Hematopoietic multipotent progenitor cell treated with erythropoietin and hydrocortisone succinate and interleukin-3 and kit ligand, for 4 days (in vitro differentiated cells): Measurements from ENCODE around the gene GCN1.

Experiments used
- DNase-seq: peaks from one replicate; pipeline ENCODE4 v3.0.0-alpha.2; 2015

GCN1 gene

DNA sequence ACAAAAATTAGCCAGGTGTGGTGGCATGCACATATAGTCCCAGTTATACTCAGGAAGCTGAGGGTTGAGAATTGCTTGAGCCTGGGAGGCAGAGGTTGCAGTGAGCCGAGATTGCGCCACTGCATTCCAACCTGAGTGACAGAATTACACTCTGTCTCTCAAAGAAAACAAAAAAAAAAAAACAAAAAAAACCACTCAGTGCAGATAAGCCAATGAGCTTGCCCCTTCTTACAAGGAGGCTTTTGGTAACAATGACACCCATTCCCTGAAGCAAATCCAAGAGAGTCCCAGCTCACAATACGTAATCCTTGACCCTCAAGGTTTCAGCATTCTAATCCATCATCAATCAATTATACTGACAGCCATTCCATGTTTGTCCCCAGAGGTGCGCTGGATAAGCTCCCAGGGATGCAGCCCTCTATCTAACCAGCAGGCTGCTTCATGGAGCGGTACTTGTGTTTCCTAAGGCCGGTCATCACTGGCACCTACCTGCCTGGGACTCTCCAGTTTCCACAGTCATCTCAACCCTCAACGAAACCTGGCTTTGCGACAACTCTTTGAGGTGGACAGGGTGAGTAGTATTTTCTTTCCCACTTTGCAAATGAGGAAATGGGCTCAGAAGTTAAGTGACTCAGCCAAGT lies 12.4 kb downstream of the GCN1 start:
- DNase-seq: no peak

DNA sequence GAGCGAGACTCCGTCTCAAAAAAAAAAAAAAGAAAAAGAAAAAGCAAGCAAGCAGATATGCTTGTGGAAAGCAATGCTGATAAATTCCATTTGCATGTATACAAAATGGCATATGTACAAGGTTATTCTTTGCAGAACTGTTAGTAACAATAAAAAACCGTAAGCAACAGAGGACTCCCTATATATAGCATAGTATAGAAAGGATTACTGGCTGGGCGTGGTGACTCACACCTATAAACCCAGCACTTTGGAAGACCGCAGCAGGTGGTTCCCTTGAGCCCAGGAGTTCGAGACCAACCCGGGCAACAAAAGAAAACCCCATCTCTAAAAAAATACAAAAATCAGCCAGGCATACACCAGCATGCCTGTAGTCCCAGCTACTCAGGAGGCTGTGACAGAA lies 13.5 kb downstream of the GCN1 start:
- DNase-seq: no peak

DNA sequence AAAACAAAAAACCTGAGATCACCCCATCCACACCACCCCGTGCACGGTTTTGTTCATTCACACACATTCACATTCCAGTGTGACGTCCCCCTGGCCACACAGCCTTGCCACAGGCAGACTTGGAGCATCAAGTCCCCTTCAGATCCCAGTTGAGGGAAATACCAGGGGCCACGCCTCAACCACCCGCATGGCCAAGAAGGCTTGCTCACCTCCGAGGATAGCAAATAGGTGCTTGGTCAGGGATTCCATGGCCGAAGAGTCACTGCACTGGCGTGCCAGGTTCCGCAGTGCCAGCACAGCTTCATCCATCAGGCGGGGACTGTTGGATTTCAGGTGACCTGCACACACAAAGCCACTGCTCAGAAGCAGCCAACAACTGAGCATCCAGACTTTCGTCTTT lies 19.0 kb downstream of the GCN1 start:
- no peak for DNase-seq

DNA sequence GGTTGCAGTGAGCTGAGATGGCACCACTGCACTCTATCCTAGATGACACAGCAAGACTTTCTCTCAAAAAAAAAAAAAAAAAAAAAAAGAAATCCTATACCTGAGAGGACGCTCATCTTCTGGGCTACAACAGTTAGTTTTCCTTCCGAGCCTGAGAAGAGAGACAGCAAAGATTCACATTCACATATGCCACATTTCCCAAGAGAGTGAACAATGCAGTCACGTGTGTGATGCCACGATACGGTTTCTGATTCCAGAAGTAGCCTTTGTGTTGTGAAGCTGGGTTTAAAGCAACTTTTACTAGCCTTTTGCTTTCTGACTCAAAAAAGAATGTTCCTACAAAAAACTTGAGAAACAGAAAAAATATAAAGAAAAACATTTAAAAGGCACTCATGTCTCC lies 19.5 kb downstream of the GCN1 start:
- DNase-seq: no peak

DNA sequence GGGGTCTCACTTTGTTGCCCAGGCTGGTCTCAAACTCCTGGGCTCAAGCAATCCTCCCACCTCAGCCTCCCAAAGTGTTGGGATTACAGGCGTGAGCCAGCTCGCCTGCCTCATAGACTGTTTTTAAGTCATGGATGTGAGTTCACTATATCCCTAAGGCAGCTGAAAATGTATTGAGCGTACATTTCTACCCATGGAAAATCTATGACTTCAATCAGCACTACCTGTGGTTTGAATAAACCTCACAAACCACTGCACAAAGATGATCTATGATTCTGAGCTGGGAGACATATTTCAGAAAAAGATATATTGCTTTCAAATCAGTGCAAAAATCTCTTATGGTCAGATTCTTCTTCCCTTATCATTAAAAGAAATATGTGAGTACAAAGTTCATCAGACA lies 22.5 kb downstream of the GCN1 start:
- DNase-seq: no peak

DNA sequence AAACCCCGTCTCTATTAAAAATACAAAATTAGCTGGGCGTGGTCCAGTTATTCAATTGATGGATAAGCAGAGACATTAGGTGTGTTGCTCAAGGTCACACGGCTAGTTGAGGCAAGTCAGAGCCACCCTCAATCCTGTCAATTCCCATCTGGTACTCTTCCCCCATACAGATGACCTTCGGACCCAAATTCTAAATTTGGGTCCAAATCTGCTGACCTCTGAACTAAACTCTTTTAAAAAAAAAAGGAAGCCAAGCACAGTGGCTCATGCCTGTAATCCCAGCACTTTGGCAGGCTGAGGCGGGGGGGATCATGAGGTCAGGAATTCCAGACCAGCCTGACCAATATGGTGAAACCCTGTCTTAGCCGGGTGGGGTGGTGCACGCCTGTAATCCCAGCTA lies 23.9 kb downstream of the GCN1 start:
- DNase-seq: no peak

DNA sequence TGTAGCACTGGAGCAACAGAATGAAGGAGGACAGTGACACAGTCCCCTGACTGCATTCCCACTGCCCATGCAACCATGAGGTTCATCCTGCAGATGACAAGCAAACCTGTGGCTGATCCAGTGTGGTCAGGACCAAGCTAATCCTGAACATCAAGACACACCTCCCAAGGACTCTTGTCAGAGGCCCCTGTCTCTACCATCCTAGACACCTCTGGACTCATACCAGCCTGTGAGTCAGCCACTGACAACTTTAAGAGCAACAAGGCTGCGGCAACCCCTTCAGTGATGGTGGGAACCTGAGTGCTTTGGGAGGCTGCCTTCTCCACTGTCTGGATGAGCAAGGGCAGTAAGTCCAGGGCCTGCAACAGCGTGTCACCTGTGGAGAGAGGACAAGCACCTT lies 24.6 kb downstream of the GCN1 start:
- DNase-seq: no peak

DNA sequence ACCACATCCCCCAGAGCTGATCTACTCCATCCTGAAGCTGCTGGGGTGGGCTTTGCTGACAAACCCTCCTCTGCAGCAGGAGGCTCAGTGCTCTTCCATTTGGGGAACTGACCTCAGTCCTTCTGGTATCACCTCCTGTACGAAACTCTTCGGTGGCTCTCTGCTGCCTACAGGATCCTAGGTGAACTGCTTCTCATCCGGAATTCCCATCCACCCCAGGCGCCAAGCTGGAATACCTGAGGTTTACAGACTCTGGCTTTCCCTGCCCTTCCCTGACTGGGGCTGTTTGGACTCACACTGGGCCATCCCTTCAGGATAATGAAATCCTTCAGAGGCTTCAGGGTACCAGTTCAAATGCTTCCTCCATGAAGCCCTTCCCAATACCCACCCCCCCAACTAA lies 26.2 kb downstream of the GCN1 start:
- no peak for DNase-seq

DNA sequence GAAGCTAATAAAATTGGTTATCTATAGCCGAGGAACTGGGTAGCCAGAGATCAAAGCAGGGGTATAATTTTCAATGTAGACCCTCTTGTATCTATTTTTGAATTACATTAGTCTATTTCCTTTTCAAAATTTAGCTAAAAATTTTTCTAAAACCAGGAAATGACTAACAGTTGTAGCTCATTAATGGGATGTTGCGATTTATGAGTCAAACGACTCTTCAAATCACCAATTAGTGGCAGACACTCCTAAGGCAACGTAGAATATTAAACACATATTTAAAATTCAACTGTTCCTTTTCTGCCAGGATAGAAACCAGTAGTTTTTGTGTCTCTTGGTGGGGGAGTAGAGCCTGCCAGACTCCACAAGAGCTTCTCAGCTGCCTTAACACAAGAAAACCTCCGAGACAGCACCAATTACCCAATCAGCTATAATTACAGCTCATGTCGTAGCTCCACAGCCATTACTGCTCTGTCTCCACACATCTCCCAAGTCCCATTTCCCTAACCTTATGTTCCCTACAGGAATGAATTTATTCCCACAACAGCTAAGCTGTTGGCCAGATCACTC lies 26.9 kb downstream of the GCN1 start:
- no peak for DNase-seq

DNA sequence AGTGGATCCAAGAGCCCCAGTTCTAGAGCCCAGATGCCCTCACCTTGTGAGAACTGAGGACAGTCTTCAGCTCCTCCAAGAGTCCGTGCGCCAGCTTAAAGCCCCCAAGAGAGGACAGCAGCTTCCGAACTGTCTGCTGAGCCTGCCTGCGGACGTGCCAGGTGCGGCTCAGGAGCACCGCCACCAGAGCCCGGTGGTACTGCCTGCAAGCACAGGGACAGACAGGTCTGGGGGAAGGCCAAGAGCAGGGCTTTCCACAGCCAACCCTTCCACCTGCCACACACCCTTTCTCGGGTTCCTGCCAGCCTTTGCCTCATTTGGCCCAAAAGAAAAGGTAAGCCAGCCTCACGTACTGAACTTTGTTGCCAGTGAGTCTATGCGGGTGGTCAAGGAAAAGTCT lies 30.2 kb downstream of the GCN1 start:
- no peak for DNase-seq

DNA sequence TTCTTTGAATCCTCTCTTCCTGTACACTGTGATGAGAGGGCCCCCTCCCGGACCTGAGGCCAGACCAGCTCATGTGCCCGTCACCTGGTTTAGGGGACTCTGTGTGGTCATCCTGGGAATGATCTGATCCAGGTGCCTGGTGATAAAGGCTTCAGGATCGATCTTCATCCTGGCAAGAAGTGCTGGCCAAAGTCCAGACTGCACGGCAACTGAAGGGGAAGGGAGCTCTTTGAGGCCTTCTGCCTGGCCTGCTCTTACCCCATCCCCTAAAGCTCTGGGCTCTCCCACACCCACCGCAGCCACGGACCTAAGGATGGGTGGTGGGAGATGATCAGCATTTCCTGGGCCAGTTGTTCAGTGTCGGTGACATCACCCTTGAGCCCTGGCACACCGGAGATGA lies 31.8 kb downstream of the GCN1 start:
- no peak for DNase-seq

DNA sequence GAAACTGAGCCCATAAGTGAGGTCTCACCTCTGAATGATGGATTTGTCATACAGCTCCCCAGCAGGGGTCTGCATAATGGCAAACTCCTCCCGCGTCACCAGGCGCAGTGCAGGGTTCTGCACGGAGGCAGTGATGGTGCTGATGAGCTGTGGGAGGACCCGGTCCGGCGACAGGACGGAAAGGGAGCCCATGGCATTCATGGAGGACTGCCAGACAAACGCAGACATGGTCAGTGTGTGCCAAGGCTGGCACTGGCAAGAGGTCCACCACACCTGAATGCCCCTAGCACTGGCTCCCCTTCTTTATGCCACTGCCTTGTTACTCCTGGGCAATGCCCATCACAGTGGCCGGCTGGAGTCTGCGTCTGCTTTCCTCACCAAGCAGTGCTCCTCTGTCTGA lies 32.7 kb downstream of the GCN1 start:
- no peak for DNase-seq

DNA sequence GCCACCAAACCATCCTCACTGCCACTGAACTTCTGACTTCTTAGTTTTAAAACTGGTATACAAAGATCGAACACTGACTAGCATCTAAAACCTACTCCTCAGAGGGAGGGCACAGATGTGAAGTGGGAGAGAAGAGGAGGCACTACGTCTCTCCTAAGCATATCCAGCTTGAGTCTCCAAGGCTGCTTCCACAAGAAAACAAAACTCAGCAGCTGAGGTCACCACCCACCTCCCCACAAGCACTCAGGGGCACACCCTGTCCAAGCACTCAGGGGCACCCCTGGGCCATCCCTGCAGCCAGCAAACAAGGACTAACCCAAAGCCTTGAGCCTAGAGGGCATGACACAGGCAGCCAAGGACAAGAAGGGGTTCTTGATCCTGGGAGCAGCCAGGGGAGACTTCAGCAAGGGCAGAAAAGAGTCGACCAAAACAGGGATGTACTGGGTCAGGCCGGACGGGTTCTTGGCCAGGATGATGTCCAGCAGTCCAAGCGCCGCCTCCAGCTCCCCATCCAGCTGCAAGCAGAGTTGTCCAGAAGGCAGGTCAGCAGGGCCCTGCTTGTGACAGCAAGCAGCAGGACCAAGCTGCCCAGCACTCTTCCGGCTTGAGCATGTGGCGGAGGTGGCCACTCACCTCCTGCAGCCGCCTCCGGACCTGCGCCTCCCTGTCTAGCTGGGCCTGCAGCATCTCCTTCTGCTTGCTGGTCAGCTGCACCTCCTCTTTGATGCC lies 34.8 kb downstream of the GCN1 start:
- DNase-seq: no peak

DNA sequence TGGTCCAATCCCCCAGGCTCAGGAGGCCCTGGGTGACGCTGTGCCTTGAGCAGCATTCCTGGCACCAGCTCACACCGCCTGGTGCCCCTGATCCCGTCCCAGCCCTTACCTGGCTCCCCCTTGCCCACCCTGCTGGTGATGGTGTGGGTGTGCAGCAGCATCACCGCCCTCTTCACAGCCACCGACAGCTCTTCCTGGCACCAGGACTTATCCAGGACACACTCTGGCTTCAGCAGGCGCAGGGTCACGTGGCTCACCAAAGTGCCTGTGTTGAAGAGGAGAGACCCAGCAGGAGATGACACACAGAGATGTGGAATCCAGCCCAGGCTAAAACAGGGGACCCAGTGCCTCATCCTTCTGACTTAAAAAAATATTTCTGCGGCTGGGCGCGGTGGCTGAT lies 36.2 kb downstream of the GCN1 start:
- no peak for DNase-seq

DNA sequence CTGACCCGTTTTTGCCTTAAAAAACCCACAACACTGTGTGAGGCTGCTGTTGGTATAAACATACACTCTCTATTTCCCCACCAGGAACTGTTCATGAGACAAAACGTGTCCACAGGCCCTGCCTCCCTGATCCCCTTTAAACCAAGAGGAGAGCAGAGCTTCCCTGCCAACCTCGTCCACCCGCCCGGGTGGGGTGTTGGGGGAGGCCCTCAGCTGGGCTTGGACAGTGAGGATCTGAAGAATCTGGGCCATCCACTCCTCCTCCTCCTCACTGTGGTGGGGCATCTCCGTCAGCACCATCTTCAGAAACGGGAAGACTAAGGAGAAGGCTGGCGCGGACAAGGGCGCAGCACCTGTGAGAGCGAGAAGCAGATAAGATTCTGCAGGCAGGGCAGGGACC lies 36.8 kb downstream of the GCN1 start:
- no peak for DNase-seq

DNA sequence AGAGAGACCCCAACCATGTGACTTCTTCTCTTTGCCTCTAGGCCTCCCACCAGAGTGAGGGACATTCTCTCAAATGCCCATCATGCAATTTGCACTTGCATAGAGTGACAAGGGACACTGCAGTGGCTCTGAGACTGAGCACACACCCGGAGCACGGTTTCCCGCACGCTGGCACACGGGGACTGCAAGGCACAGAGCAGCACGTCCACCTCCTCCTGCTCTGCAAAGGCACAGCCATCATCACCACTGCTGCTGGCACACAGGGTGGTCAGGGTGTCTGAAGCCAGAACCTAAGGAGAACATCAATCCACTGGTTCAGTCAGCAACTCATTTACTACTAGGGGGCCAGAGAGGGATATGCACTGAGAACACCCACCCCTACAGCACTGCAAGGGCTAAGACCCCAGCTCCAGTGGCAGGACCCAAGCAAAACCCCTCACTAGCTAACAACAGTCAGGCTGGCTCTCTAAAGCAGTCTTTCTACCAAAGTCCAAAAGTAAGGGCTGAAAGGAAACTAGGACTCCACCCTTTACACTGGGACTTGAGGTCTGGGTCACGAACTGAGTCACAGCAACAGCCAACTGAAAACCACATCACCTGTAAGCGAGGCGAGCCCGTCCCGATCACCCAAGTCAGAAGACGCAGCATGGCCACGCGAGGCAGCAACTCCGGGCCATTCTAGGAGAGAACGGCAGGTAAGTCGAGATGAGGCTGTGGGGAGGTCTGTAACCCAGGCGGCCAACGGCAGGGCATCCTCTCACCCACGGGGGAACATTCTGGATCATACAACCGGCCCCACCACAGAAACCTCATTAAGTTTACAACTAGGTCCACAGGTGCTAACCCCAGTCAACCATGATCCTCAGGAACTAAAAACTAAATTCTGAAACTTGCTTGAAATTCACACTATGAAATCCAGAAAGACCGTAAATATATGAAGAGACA lies 37.9 kb downstream of the GCN1 start:
- DNase-seq: no peak

DNA sequence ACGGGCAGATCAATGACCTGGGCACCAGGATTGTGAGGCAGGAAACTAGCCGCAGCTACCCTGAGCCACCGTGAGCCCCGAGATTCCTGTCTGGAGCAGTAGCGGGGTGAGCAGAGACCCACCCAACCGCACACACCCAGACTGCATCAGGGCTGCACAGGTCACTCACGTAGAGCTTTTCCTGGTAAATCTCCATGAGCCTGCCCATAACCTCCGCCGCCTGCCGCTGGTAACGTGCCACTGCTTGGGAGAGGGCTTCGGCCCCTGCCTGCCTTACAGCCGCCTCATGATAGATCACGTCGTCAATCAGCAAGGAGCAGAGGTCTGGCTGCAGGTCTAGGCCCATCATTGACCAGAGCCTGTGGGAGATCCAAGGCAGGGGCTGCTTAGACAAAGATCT lies 39.4 kb downstream of the GCN1 start:
- no peak for DNase-seq

DNA sequence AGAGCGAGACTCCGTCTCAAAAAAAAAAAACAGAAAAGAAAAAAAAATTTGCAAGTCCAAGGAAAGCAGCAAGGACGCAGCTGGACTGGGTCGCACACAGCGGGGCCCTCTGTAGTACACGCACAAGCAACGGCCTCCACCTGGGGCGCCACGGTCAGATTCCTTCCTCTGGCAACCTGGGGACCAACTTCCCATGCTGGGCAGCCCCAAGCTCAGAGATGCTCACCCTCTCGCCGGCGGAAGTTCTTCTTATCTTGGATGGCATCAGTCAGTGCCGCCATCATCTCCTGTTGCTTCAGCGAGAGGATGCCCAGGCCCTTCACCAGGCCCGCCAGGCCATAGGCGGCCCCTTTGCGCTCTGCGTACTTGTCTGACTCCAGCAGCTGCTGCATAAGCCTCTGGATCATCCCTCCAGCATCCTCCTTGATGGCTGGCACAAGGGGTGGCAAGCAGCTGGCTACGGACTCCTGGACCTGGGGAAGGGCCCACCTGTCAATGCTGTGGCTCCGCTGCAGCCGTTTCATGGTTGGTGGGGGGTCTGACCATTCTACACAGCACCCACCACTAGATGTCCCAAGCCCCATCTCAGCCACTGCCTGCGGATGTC lies 43.5 kb downstream of the GCN1 start:
- DNase-seq: no peak

DNA sequence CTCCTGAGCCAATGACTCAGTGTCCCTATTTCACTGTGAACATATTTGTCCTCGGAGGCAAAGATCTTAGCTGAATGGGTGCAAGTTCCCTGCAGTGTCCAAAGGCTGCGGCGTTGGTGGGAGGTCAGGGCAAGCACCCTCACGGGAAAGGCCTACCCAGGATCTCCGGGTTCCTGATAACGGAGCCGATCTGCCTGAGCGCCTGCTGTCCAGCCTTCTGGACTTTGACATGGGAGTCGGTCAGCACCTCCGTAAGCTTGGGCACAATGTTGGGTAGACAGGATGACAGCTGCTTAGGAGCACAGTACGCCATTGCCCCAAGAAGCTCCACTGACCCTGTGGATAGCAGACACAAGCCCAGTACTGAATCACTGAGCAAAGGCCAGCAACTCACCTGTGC lies 46.5 kb downstream of the GCN1 start:
- DNase-seq: no peak

DNA sequence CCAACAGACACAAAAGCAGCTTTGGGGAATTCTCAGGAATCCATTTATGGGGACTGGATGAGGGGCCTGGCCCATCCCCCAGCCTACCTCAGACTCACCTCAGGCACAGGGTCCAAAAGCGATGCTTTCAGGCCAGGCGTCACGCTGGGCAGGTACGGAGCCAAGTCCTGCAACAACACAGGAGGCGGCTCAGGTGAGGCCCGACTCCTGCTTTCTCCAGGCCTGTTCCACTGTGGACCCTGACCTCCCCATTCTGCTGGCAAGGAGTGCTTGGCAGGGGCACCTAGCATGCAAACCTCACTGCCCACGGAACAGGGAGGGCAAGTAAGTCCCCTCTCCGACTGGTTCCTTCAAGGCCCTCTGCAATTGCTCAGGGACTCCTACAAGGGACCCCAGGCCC lies 49.4 kb downstream of the GCN1 start:
- DNase-seq: no peak

DNA sequence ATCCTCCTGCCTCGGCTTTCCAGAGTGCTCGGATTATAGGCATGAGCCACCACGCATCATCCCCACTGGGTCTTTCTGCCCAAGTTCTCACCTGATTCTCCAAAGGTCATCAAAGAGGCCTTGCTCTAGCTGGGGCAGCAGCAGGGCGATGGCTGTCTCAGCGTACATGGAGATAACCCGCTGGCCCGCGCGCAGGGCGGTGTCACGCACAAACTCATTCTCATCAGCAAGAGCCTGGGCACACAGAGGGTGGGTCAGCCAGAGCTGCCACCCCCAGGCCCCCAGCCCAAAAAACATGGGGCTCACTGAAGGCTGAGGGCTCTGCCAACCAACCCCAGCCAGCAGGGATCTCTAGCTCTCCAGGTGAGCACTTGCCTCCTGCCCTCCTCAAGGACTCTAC lies 50.3 kb downstream of the GCN1 start:
- no peak for DNase-seq

DNA sequence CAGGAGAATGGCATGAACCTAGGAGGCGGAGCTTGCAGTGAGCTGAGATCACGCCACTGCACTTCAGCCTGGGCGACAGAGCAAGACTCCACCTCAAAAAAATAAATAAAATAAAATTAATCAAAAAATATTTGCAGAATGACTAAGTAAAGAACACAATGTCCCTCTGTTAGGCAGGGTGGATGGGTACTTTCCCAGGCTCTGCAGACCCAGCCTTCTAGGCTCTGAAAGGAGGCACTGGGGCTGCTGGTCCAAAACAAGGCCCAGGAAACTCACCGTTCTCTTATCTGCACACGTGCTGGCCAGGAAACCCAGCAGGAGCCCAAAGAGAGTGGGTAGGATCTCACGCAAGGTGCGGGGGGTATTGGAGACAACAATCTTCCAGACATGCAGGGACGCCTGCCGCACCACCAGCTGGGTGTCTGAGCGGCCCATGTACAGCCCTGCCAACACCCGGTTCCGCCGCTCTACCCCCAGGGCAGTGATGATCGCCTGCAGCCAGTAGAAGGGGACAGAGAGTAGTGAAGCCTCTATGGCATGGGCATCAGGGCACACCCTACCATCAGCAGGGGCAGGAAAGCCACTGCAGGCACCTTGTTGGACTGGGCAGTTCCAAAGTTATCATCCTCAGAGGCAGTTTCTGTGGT lies 52.2 kb downstream of the GCN1 start:
- no peak for DNase-seq

DNA sequence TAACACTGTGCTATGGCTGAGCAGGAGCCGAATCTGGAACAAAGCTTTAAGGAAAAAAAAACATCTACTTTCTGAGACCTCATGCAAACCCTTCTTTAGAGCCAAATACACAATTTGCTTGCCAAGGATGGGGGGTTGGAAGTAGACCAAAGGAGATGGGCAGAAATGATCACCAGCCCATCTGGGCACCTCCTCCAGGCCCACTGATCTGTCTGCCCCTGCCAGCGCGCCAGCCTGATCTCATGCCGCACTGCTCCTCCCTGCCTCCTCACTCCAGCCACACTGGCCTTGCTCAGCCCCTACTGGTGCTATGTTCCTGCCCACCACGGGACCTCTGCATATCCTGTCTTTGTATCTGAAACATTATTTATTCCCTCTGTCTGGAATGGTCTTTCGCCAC lies 53.2 kb downstream of the GCN1 start:
- no peak for DNase-seq
